ENCODE results near the gene NUDT10. TPM values are rescaled to one million over a fixed set of nuclear protein-coding genes. Genes with fewer than 3 reads are reported as not detected.

Gene NUDT10
- total and polyA plus RNA-seq, 12 donors = 0.14 to 0.80 (median 0.24) TPM; not detected in 5

DNA sequence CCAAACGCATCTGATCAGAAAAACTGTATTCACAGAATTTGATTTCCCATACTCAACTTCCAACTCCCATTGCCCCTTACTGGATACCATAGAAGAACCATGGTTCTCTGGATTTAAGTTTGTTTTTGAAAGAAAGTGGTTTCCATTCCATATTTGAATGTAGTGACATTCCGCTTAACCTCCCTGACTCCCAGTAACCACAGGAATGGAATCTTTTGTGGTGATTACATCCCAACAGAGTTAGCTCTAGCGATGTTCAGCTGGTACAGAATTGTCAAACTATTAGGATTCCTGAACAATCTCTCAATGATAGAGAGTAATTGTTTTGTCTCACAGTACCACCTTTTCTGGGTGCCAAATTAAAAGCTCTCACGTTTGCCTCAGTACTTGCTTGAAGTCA is 1.7 kb downstream of the NUDT10 start:
- Histone ChIP-seq H3K27me3 (peaks cover 0 to 63% (median 0%) of the 10 kb centered on the region in 7 donors), H3K9me3 (no peaks in the 10 kb centered on the region), H3K27ac (no peak overlapping the region), H3K36me3 (no peaks in the 10 kb centered on the region), H3K4me1 (no peaks in the 10 kb centered on the region), H3K4me3 (no peak overlapping the region)
- ATAC-seq = no peak
- TF ChIP-seq, protein P1, sequence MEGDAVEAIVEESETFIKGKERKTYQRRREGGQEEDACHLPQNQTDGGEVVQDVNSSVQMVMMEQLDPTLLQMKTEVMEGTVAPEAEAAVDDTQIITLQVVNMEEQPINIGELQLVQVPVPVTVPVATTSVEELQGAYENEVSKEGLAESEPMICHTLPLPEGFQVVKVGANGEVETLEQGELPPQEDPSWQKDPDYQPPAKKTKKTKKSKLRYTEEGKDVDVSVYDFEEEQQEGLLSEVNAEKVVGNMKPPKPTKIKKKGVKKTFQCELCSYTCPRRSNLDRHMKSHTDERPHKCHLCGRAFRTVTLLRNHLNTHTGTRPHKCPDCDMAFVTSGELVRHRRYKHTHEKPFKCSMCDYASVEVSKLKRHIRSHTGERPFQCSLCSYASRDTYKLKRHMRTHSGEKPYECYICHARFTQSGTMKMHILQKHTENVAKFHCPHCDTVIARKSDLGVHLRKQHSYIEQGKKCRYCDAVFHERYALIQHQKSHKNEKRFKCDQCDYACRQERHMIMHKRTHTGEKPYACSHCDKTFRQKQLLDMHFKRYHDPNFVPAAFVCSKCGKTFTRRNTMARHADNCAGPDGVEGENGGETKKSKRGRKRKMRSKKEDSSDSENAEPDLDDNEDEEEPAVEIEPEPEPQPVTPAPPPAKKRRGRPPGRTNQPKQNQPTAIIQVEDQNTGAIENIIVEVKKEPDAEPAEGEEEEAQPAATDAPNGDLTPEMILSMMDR (IDR thresholded peaks at IDR 0.05) = no peak
- DNase-seq = no peak
- intact Hi-C loops (cut with DNase I) = loop anchor here in 1 of 10 donors (10.0 kb wide), 1 partner anchor 81 kb away; no protein-coding TSS in a partner anchor
- 85 to 89% methylated on average over 4 of the region's 4 CpGs for whole genome bisulfite sequencing, 2 donors

DNA sequence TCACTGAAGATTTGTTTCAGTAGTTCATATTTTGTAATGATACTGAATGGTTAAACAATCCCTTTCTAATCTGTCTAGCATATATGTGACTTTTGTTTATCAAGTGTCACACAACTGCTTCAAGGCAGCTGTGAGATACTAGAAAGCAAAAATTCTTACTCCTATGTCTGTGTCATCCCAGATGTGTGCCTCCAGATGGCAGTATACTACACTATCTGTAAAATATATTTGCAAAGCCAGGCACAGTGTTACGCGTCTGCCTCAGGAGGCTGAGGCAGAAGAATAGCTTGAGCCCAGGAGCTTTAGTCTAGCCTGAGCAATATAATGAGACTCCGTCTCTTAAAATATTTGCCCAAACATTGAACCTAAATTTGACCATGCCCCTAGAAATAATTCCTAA is 4.0 kb downstream of the NUDT10 start:
- TF ChIP-seq, protein P1 (IDR thresholded peaks at IDR 0.05) = peak in 8 of 9 donors; percentile 5 to 65 (median 54)
- intact Hi-C loops (cut with DNase I) = loop anchor here in 6 of 10 donors (2.0 to 10.0 kb wide), 3 partner anchors 78 to 86 kb away; no protein-coding TSS in a partner anchor
- peaks cover 0 to 54% (median 0%) of the 10 kb centered on the region in 7 donors for H3K27me3 ChIP-seq
- no peaks in the 10 kb centered on the region for H3K4me1 ChIP-seq
- WGBS, 2 donors = 6 to 7% methylated on average over 3 of the region's 3 CpGs
- no peaks in the 10 kb centered on the region for H3K36me3 ChIP-seq
- no peaks in the 10 kb centered on the region for H3K9me3 ChIP-seq
- H3K27ac ChIP-seq = no peak overlapping the region
- DNase-seq = peak in 1 of 2 donors; percentile 7
- no peak overlapping the region for H3K4me3 ChIP-seq
- ATAC-seq = peak in 4 of 8 donors; percentile 49 to 62 (median 56)

DNA sequence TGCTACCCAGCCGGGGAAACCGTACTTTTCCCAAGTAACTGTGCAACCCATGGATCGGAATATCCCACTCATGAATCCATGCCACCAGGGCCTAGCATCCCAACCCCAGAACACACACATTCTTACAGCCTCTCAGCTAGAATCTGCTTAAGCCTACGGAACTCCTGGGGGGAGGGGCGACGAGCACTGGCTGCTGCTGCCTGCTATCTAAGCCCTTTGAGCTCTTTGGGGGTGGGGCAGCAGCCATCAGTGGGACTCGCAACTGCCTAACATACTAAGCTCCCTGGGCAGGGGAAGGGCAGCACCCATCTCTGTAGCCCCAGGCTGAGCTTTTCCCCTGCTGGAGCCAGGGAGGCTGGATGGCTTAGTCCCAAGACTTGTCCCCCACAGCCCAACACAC is 28.6 kb downstream of the NUDT10 start:
- WGBS, 2 donors = 54 to 71% methylated on average over 7 of the region's 7 CpGs
- intact Hi-C loops (cut with DNase I) = no loop called here
- DNase-seq = no peak

DNA sequence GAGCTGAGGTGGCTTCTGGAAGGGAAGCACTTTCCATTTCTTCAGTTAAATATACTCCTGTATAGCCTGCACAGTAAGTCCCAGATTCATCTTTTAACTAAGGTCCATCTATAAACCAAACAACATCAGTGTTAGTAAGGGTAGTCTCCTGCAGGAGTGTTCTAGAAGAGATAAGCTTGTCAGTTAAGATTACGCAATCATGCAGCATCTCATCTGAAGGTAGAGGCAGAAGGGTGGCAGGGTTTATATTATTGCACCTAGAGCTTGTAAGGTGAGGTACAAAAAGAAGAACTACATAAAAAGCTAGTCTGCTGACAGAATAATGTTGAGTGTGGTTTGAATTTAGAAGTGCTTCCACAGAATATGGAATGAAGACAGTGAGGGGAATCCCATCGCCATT is 44.0 kb downstream of the NUDT10 start:
- intact Hi-C loops (cut with DNase I) = no loop called here
- DNase-seq = no peak
- Histone ChIP-seq H3K4me3 (no peak overlapping the region), H3K36me3 (no peaks in the 10 kb centered on the region), H3K27ac (no peak overlapping the region), H3K9me3 (no peaks in the 10 kb centered on the region), H3K27me3 (peaks cover 0 to 62% (median 0%) of the 10 kb centered on the region in 7 donors), H3K4me1 (no peaks in the 10 kb centered on the region)
- TF ChIP-seq, protein P1 (IDR thresholded peaks at IDR 0.05) = no peak
- WGBS, 2 donors = 67 to 68% methylated on average over 2 of the region's 2 CpGs
- no peak for ATAC-seq

More for the DNA sequence above, 28.6 kb downstream of the NUDT10 start:
- no peak overlapping the region for H3K27ac ChIP-seq
- ATAC-seq = no peak
- TF ChIP-seq, protein P1 (IDR thresholded peaks at IDR 0.05) = no peak
- H3K4me1 ChIP-seq = no peaks in the 10 kb centered on the region
- no peaks in the 10 kb centered on the region for H3K36me3 ChIP-seq
- no peak overlapping the region for H3K4me3 ChIP-seq
- H3K27me3 ChIP-seq = no peaks in the 10 kb centered on the region
- peaks cover 0 to 20% (median 0%) of the 10 kb centered on the region in 11 donors for H3K9me3 ChIP-seq

Other genes starting within 250 kb of the NUDT10 start
- under 1 TPM in 7 of 10 donors, not detected in 3; 0.10 to 0.19 (median 0.15) TPM for gene NUDT11, start 163.8 kb downstream of the NUDT10 start, total RNA-seq
- under 1 TPM in 1 of 2 donors, not detected in 1; 0.25 TPM for gene NUDT11, start 163.8 kb downstream of the NUDT10 start, polyA plus RNA-seq

Measured in heart right ventricle (tissue), 16 donors.